ENCODE results near the gene ARMC7.

Gene ARMC7

GRCh38 chr17:75098861-75099260, 10.9 kb upstream of the ARMC7 start:
- H3K9me3 ChIP-seq (ENCODE audit: control insufficient read depth in 5 of 5, low read length in 5 of 5): no peaks in the 10 kb centered on the region
- peaks cover 0 to 31% (median 16%) of the 10 kb centered on the region in 5 donors for H3K36me3 ChIP-seq (ENCODE audit: control insufficient read depth in 5 of 5, insufficient read depth in 5 of 5, low read length in 5 of 5)
- no peak overlapping the region for H3K4me3 ChIP-seq (ENCODE audit: low read depth in 1 of 5, low read length in 5 of 5)
- H3K27ac ChIP-seq (ENCODE audit: low read depth, low read length): no peak overlapping the region
- H3K27me3 ChIP-seq (ENCODE audit: control insufficient read depth in 5 of 5, insufficient read depth in 4 of 5, low read length in 5 of 5): no peaks in the 10 kb centered on the region
- H3K4me1 ChIP-seq (ENCODE audit: control insufficient read depth in 5 of 5, insufficient read depth in 5 of 5, low read length in 5 of 5): peaks cover 0 to 17% (median 12%) of the 10 kb centered on the region in 5 donors
- no peak overlapping the region for H3K9ac ChIP-seq (ENCODE audit: low read length in 5 of 5)

GRCh38 chr17:75099881-75100595, 9.7 kb upstream of the ARMC7 start:
- no peaks in the 10 kb centered on the region for H3K27me3 ChIP-seq (ENCODE audit: control insufficient read depth in 5 of 5, insufficient read depth in 4 of 5, low read length in 5 of 5)
- no peak overlapping the region for H3K27ac ChIP-seq (ENCODE audit: low read depth, low read length)
- no peak overlapping the region for H3K4me3 ChIP-seq (ENCODE audit: low read depth in 1 of 5, low read length in 5 of 5)
- H3K4me1 ChIP-seq (ENCODE audit: control insufficient read depth in 5 of 5, insufficient read depth in 5 of 5, low read length in 5 of 5): peaks cover 0 to 17% (median 12%) of the 10 kb centered on the region in 5 donors
- no peak overlapping the region for H3K9ac ChIP-seq (ENCODE audit: low read length in 5 of 5)
- H3K9me3 ChIP-seq (ENCODE audit: control insufficient read depth in 5 of 5, low read length in 5 of 5): no peaks in the 10 kb centered on the region
- H3K36me3 ChIP-seq (ENCODE audit: control insufficient read depth in 5 of 5, insufficient read depth in 5 of 5, low read length in 5 of 5): peaks cover 0 to 40% (median 16%) of the 10 kb centered on the region in 5 donors

GRCh38 chr17:75102385-75102821, 7.4 kb upstream of the ARMC7 start:
- H3K9ac ChIP-seq (ENCODE audit: low read length in 5 of 5): no peak overlapping the region
- no peaks in the 10 kb centered on the region for H3K9me3 ChIP-seq (ENCODE audit: control insufficient read depth in 5 of 5, low read length in 5 of 5)
- H3K27ac ChIP-seq (ENCODE audit: low read depth, low read length): no peak overlapping the region
- H3K36me3 ChIP-seq (ENCODE audit: control insufficient read depth in 5 of 5, insufficient read depth in 5 of 5, low read length in 5 of 5): peaks cover 0 to 43% (median 19%) of the 10 kb centered on the region in 5 donors
- H3K27me3 ChIP-seq (ENCODE audit: control insufficient read depth in 5 of 5, insufficient read depth in 4 of 5, low read length in 5 of 5): no peaks in the 10 kb centered on the region
- peak overlapping the region in 1 of 5 donors; percentile 11 for H3K4me3 ChIP-seq (ENCODE audit: low read depth in 1 of 5, low read length in 5 of 5)
- peaks cover 0 to 10% (median 5%) of the 10 kb centered on the region in 5 donors for H3K4me1 ChIP-seq (ENCODE audit: control insufficient read depth in 5 of 5, insufficient read depth in 5 of 5, low read length in 5 of 5)

- H3K36me3 ChIP-seq (ENCODE audit: control insufficient read depth in 5 of 5, insufficient read depth in 5 of 5, low read length in 5 of 5): peaks cover 0 to 33% (median 17%) of the 10 kb centered on the region in 5 donors
- H3K4me3 ChIP-seq (ENCODE audit: low read depth in 1 of 5, low read length in 5 of 5): no peak overlapping the region
- no peak overlapping the region for H3K27ac ChIP-seq (ENCODE audit: low read depth, low read length)
- H3K9me3 ChIP-seq (ENCODE audit: control insufficient read depth in 5 of 5, low read length in 5 of 5): no peaks in the 10 kb centered on the region
- peaks cover 0 to 13% (median 6%) of the 10 kb centered on the region in 5 donors for H3K4me1 ChIP-seq (ENCODE audit: control insufficient read depth in 5 of 5, insufficient read depth in 5 of 5, low read length in 5 of 5)
- peak overlapping the region in 1 of 5 donors; percentile 4 for H3K9ac ChIP-seq (ENCODE audit: low read length in 5 of 5)
- no peaks in the 10 kb centered on the region for H3K27me3 ChIP-seq (ENCODE audit: control insufficient read depth in 5 of 5, insufficient read depth in 4 of 5, low read length in 5 of 5)
Observed at GRCh38 chr17:75103601-75104554, 5.9 kb upstream of the ARMC7 start.

- Histone ChIP-seq H3K9me3 (ENCODE audit: control insufficient read depth in 5 of 5, low read length in 5 of 5) (no peaks in the 10 kb centered on the region), H3K36me3 (ENCODE audit: control insufficient read depth in 5 of 5, insufficient read depth in 5 of 5, low read length in 5 of 5) (peaks cover 0 to 21% (median 6%) of the 10 kb centered on the region in 5 donors), H3K27ac (ENCODE audit: low read depth, low read length) (no peak overlapping the region)
Observed at GRCh38 chr17:75105126-75106080, 4.4 kb upstream of the ARMC7 start.

GRCh38 chr17:75108193-75108592, 1.6 kb upstream of the ARMC7 start:
- no peak overlapping the region for H3K4me3 ChIP-seq (ENCODE audit: low read depth in 1 of 5, low read length in 5 of 5)
- peaks cover 0 to 30% (median 20%) of the 10 kb centered on the region in 5 donors for H3K4me1 ChIP-seq (ENCODE audit: control insufficient read depth in 5 of 5, insufficient read depth in 5 of 5, low read length in 5 of 5)

More at GRCh38 chr17:75105126-75106080, 4.4 kb upstream of the ARMC7 start:
- H3K27me3 ChIP-seq (ENCODE audit: control insufficient read depth in 5 of 5, insufficient read depth in 4 of 5, low read length in 5 of 5): no peaks in the 10 kb centered on the region
- peaks cover 0 to 24% (median 16%) of the 10 kb centered on the region in 5 donors for H3K4me1 ChIP-seq (ENCODE audit: control insufficient read depth in 5 of 5, insufficient read depth in 5 of 5, low read length in 5 of 5)
- no peak overlapping the region for H3K4me3 ChIP-seq (ENCODE audit: low read depth in 1 of 5, low read length in 5 of 5)
- no peak overlapping the region for H3K9ac ChIP-seq (ENCODE audit: low read length in 5 of 5)

GRCh38 chr17:75109046-75109406, 743 bp upstream of the ARMC7 start:
- Histone ChIP-seq H3K9me3 (ENCODE audit: control insufficient read depth in 5 of 5, low read length in 5 of 5) (no peaks in the 10 kb centered on the region), H3K4me1 (ENCODE audit: control insufficient read depth in 5 of 5, insufficient read depth in 5 of 5, low read length in 5 of 5) (peaks cover 0 to 35% (median 24%) of the 10 kb centered on the region in 5 donors), H3K36me3 (ENCODE audit: control insufficient read depth in 5 of 5, insufficient read depth in 5 of 5, low read length in 5 of 5) (peaks cover 0 to 11% (median 4%) of the 10 kb centered on the region in 5 donors), H3K27ac (ENCODE audit: low read depth, low read length) (no peak overlapping the region), H3K27me3 (ENCODE audit: control insufficient read depth in 5 of 5, insufficient read depth in 4 of 5, low read length in 5 of 5) (no peaks in the 10 kb centered on the region), H3K4me3 (ENCODE audit: low read depth in 1 of 5, low read length in 5 of 5) (peak overlapping the region in 4 of 5 donors; percentile 82 to 87 (median 84)), H3K9ac (ENCODE audit: low read length in 5 of 5) (peak overlapping the region in 4 of 5 donors; percentile 56 to 86 (median 72))

More at GRCh38 chr17:75108193-75108592, 1.6 kb upstream of the ARMC7 start:
- Histone ChIP-seq H3K9ac (ENCODE audit: low read length in 5 of 5) (no peak overlapping the region), H3K36me3 (ENCODE audit: control insufficient read depth in 5 of 5, insufficient read depth in 5 of 5, low read length in 5 of 5) (peaks cover 0 to 17% (median 4%) of the 10 kb centered on the region in 5 donors), H3K27ac (ENCODE audit: low read depth, low read length) (no peak overlapping the region), H3K9me3 (ENCODE audit: control insufficient read depth in 5 of 5, low read length in 5 of 5) (no peaks in the 10 kb centered on the region), H3K27me3 (ENCODE audit: control insufficient read depth in 5 of 5, insufficient read depth in 4 of 5, low read length in 5 of 5) (no peaks in the 10 kb centered on the region)

- Histone ChIP-seq H3K27me3 (ENCODE audit: control insufficient read depth in 5 of 5, insufficient read depth in 4 of 5, low read length in 5 of 5) (no peaks in the 10 kb centered on the region), H3K9me3 (ENCODE audit: control insufficient read depth in 5 of 5, low read length in 5 of 5) (no peaks in the 10 kb centered on the region), H3K4me3 (ENCODE audit: low read depth in 1 of 5, low read length in 5 of 5) (peak overlapping the region; percentile 82 to 87 (median 83)), H3K9ac (ENCODE audit: low read length in 5 of 5) (peak overlapping the region; percentile 48 to 86 (median 71)), H3K27ac (ENCODE audit: low read depth, low read length) (no peak overlapping the region), H3K36me3 (ENCODE audit: control insufficient read depth in 5 of 5, insufficient read depth in 5 of 5, low read length in 5 of 5) (peaks cover 0 to 3% (median under 1%) of the 10 kb centered on the region in 5 donors), H3K4me1 (ENCODE audit: control insufficient read depth in 5 of 5, insufficient read depth in 5 of 5, low read length in 5 of 5) (peaks cover 0 to 48% (median 37%) of the 10 kb centered on the region in 5 donors)
Observed at GRCh38 chr17:75110234-75110937, 617 bp downstream of the ARMC7 start.
